Epithelial cell of proximal tubule (primary cell): ENCODE data around the gene PGAM1. TPM values are rescaled to one million over a fixed set of nuclear protein-coding genes. Genes with fewer than 3 reads are reported as not detected.
"Not testable (repeated sequence)": the region's sequence is repeated elsewhere in the genome, so short reads cannot be mapped to it uniquely, and the experiment has no call there.

Experiments
- DNase-seq: peaks from one replicate; pipeline ENCODE4 v3.0.0-alpha.2; 2011; ENCODE audit warnings: low read depth
- H3K4me3 ChIP-seq: 2 replicates; pipeline ENCODE4 v1.5.1; 2011; ENCODE audit warnings: low read depth, mild to moderate bottlenecking, low read length
- total RNA-seq: library from RNA; depleted of rRNA; stranded (reverse); fragments of >200 nt; gene quantifications from 2 replicates; pipeline ENCODE4 v1.2.3, GENCODE V29; 2015
- TF ChIP-seq, protein P1 (sequence below): conservative IDR thresholded peaks from 2 replicates; pipeline ENCODE4 v1.5.1; 2012; ENCODE audit warnings: low read depth, mild to moderate bottlenecking, low read length

Gene PGAM1
- total RNA-seq, 1 donor from 2014 or later = 629 TPM

GRCh38 chr10:97407952-97408248 is 18.1 kb upstream of the PGAM1 start:
- H3K4me3 ChIP-seq = no peak overlapping the region
- TF ChIP-seq, protein P1, sequence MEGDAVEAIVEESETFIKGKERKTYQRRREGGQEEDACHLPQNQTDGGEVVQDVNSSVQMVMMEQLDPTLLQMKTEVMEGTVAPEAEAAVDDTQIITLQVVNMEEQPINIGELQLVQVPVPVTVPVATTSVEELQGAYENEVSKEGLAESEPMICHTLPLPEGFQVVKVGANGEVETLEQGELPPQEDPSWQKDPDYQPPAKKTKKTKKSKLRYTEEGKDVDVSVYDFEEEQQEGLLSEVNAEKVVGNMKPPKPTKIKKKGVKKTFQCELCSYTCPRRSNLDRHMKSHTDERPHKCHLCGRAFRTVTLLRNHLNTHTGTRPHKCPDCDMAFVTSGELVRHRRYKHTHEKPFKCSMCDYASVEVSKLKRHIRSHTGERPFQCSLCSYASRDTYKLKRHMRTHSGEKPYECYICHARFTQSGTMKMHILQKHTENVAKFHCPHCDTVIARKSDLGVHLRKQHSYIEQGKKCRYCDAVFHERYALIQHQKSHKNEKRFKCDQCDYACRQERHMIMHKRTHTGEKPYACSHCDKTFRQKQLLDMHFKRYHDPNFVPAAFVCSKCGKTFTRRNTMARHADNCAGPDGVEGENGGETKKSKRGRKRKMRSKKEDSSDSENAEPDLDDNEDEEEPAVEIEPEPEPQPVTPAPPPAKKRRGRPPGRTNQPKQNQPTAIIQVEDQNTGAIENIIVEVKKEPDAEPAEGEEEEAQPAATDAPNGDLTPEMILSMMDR = no peak
- DNase-seq = no peak

DNA sequence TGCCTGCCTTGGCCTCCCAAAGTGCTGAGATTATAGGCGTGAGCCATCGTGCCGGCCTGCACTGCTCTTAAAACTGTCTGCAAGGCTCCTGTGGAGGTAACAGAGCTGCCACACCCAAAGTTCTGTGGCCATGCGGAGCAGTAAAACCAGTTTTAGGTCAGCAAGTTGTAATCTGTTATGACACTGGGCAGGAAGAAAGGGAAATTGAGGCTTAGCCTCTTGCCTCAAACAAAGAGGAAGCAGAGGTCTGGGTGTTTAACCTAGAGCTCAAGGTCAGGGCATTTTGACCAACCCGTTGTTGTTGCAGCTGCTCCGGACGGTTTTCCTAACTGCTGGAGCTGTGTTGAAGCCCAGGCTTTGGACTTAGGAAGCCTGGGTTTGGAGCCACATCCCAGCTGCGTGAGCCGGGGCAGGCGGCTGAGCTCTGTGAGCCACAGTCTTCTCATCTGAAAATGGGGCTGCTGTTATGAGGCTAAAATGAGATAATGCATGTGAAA is 17.4 kb upstream of the PGAM1 start:
- no peak for DNase-seq
- H3K4me3 ChIP-seq = no peak overlapping the region
- TF ChIP-seq, protein P1 = no peak

DNA sequence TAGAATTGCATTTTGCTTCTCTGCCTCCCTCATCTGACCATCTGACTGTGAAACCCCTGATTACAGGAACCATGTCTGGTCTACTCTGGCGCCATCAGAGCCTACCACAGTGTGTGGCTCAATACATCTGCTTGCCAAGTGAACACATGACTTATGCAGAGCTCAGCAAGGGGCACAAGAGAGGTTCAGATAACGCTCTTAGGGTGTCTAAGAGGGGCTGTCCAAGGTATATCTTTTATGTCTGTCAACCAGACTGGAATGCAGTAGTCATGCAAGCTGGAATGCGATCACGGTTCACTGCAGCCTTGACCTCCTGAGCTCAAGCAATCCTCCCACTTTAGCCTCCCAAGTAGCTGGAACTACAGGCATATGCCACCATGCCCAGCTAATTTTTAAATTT is 14.6 kb upstream of the PGAM1 start:
- H3K4me3 ChIP-seq = no peak overlapping the region
- TF ChIP-seq, protein P1 = no peak
- DNase-seq = no peak

GRCh38 chr10:97412891-97413304 is 13.1 kb upstream of the PGAM1 start:
- DNase-seq = no peak
- no peak overlapping the region for H3K4me3 ChIP-seq
- TF ChIP-seq, protein P1 = no peak

GRCh38 chr10:97416565-97416964 is 9.4 kb upstream of the PGAM1 start:
- no peak for DNase-seq
- no peak overlapping the region for H3K4me3 ChIP-seq
- TF ChIP-seq, protein P1 = no peak

GRCh38 chr10:97423757-97424098 is 2.3 kb upstream of the PGAM1 start:
- not testable (repeated sequence) for DNase-seq, H3K4me3 ChIP-seq

DNA sequence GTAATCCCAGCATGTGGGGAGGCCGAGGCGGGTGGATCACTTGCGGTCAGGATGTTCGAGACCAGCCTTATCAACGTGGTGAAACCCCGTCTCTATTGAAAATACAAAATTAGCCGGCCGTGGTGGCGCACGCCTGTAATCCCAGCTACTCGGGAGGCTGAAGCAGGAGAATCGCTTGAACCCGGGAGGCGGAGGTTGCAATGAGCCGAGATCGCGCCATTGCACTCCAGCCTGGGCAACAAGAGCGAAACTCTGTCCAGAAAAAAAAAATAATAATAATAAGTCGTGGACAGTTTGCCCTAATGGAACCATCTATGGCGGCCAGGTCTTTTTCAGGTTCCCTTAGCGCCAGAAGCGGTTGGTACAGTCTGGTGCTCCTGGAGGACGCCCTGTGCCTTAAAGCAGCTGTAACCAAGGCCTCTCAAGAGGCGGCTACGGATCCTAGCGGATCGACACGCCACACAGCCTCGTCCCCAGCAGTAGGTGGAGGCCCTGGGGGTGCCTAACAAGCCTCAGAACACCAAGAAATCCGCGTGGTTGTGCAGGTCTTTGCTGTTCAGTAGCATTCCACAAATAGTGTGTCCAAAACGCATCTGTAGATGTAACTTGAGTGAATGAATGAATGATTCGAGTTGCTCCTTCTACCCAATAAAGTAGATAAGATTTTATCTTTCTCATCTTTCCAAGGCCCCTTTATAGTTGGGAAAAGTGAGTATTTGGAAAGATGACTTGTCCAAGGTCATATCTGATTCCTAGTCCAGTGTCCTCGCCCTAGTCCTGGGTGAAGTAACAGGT is 982 bp downstream of the PGAM1 start:
- no peak for DNase-seq
- peak overlapping the region; percentile 98 for H3K4me3 ChIP-seq
- TF ChIP-seq, protein P1 = no peak
